Body of pancreas (tissue), 4 donors: Measurements from ENCODE around the gene EML4. TPM values are rescaled to one million over a fixed set of nuclear protein-coding genes. Genes with fewer than 3 reads are reported as not detected.
A peak's percentile ranks its signal among the peaks of the same experiment; 100 is the strongest.

Experiments used
- ATAC-seq: fragments of 150-250 bp; one replicate; pipeline ENCODE4 v1.9.1; 2016
- DNase-seq, 4 donors: peaks; one replicate each; pipeline ENCODE4 v3.0.0-alpha.2; 2019
- H3K27ac ChIP-seq, 4 donors: fragments of 200-600 bp; sonication (generic); 1 replicate in 3 of 4; 2 replicates in 1 of 4; pipeline versions ENCODE4 v1.5.1 to v1.6.1; 2016 to 2019; ENCODE audit warnings: mild to moderate bottlenecking in 1 of 4, mixed read lengths in 1 of 4, moderate library complexity in 1 of 4
- H3K27me3 ChIP-seq, 2 donors: fragments of 200-600 bp; sonication (generic); one replicate each; pipeline ENCODE4 v1.6.0; 2016; ENCODE audit warnings: mild to moderate bottlenecking in 1 of 2
- H3K36me3 ChIP-seq, 2 donors: fragments of 200-600 bp; sonication (generic); replicated peaks in 1 of 2; 2 replicates each; pipeline ENCODE4 v1.5.1; 2016; ENCODE audit warnings: low read depth in 2 of 2; ENCODE audit not compliant: insufficient read depth in 1 of 2
- H3K4me1 ChIP-seq: fragments of 200-600 bp; sonication (generic); one replicate; pipeline ENCODE4 v1.6.0; 2016
- H3K4me3 ChIP-seq, 2 donors: fragments of 200-600 bp; sonication (generic); 1 replicate in 1 of 2; 2 replicates in 1 of 2; pipeline ENCODE4 v1.5.1; 2016 to 2019
- H3K9me3 ChIP-seq, 3 donors: fragments of 200-600 bp; sonication (generic); 1 replicate in 2 of 3; 2 replicates in 1 of 3; pipeline ENCODE4 v1.5.1; 2016
- POLR2A ChIP-seq, 3 donors: fragments of 450-650 bp; IDR thresholded peaks; one replicate each; pipeline ENCODE4 v1.6.1; 2016; ENCODE audit warnings: antibody characterized with exemption in 3 of 3, mild to moderate bottlenecking in 2 of 3
- WGBS, 2 donors: methylation state at CpG; one replicate each; pipeline ENCODE4 v1.1.5; 2017; 5-methylcytosine and 5-hydroxymethylcytosine counted together
- intact Hi-C: fragments of 100-400 bp; cut with DNase I; formaldehyde crosslinking; loops from one replicate; pipeline ENCODE4 v1.15.1; 2023
- total RNA-seq, 2 donors: library from RNA; depleted of rRNA; stranded (reverse); fragments of >200 nt; gene quantifications; one replicate each; pipeline ENCODE4 v1.1.0, GENCODE V29; 2016
- TF ChIP-seq, protein P1 (sequence below), 7 experiments: fragments of 450-650 bp in 4 of 7; fragments of 200-600 bp in 3 of 7; sonication (generic) in 3 of 7; IDR thresholded peaks; one replicate each; pipeline ENCODE4 v1.5.1; 2016 to 2019; ENCODE audit warnings: antibody characterized with exemption in 7 of 7

The EML4 gene
- total RNA-seq, 2 donors from 2014 or later: 37.4 to 39.9 TPM

- no peak for ATAC-seq
- Histone ChIP-seq H3K4me3 (no peak overlapping the region), H3K9me3 (no peaks in the 10 kb centered on the region), H3K27ac (no peak overlapping the region), H3K36me3 (no peaks in the 10 kb centered on the region), H3K27me3 (no peaks in the 10 kb centered on the region), H3K4me1 (peaks cover 42% of the 10 kb centered on the region)
- TF ChIP-seq, protein P1, sequence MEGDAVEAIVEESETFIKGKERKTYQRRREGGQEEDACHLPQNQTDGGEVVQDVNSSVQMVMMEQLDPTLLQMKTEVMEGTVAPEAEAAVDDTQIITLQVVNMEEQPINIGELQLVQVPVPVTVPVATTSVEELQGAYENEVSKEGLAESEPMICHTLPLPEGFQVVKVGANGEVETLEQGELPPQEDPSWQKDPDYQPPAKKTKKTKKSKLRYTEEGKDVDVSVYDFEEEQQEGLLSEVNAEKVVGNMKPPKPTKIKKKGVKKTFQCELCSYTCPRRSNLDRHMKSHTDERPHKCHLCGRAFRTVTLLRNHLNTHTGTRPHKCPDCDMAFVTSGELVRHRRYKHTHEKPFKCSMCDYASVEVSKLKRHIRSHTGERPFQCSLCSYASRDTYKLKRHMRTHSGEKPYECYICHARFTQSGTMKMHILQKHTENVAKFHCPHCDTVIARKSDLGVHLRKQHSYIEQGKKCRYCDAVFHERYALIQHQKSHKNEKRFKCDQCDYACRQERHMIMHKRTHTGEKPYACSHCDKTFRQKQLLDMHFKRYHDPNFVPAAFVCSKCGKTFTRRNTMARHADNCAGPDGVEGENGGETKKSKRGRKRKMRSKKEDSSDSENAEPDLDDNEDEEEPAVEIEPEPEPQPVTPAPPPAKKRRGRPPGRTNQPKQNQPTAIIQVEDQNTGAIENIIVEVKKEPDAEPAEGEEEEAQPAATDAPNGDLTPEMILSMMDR (IDR thresholded peaks at IDR 0.05): no peak
- no peak for DNase-seq
- intact Hi-C loops: no loop called here
- 72 to 76% methylated on average over 6 of the region's 6 CpGs for WGBS, 2 donors
Observed at GRCh38 chr2:42178335-42178734, 9.2 kb downstream of the EML4 start.

- ATAC-seq: no peak
- H3K27ac ChIP-seq: peak overlapping the region in 2 of 4 donors; percentile 11 to 32
- no peak overlapping the region for H3K4me3 ChIP-seq
- DNase-seq: no peak
- H3K9me3 ChIP-seq: no peaks in the 10 kb centered on the region
- peaks cover 48% of the 10 kb centered on the region for H3K4me1 ChIP-seq
- no peaks in the 10 kb centered on the region for H3K36me3 ChIP-seq
- no peaks in the 10 kb centered on the region for H3K27me3 ChIP-seq
- intact Hi-C loops: no loop called here
- TF ChIP-seq, protein P1 (IDR thresholded peaks at IDR 0.05): no peak
- no peak for TF ChIP-seq POLR2A (IDR thresholded peaks at IDR 0.05)
Observed at GRCh38 chr2:42180300-42180699, 11.1 kb downstream of the EML4 start.

GRCh38 chr2:42182654-42183308, 13.6 kb downstream of the EML4 start:
- peak overlapping the region in 3 of 4 donors; percentile 31 to 51 (median 47) for H3K27ac ChIP-seq
- H3K27me3 ChIP-seq: no peaks in the 10 kb centered on the region
- peak in 1 of 4 donors; percentile 15 for DNase-seq
- intact Hi-C loops: no loop called here
- TF ChIP-seq, protein P1 (IDR thresholded peaks at IDR 0.05): no peak
- TF ChIP-seq POLR2A (IDR thresholded peaks at IDR 0.05): no peak
- H3K4me3 ChIP-seq: no peak overlapping the region
- H3K4me1 ChIP-seq: peaks cover 73% of the 10 kb centered on the region
- no peaks in the 10 kb centered on the region for H3K36me3 ChIP-seq
- no peaks in the 10 kb centered on the region for H3K9me3 ChIP-seq
- ATAC-seq: peak; percentile 66
- WGBS, 2 donors: 17 to 25% methylated on average over 2 of the region's 2 CpGs

DNA sequence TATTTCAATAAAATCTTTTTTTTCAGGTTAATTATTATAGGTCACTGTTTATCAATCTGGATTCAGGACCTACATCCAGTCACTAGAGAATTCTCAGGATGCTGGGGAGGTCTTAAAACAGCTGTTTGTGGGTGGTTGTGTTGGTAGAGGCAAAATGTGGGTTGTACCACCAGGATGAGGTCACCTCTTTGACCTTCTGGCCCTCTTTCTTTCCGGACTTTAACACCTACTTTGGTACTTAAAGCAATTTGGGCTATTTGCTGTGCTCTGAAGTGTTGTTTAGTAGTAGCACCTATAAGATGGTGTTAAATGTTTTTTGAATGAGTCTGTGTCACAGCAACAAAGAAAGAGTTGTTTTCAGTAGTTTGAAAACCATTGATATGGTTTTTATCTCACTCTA, 14.6 kb downstream of the EML4 start:
- no peak for ATAC-seq

More for the DNA sequence above, 14.6 kb downstream of the EML4 start:
- DNase-seq: no peak
- no peaks in the 10 kb centered on the region for H3K27me3 ChIP-seq
- no peaks in the 10 kb centered on the region for H3K9me3 ChIP-seq
- peaks cover 77% of the 10 kb centered on the region for H3K4me1 ChIP-seq
- H3K27ac ChIP-seq: peak overlapping the region in 2 of 4 donors; percentile 33 to 47
- TF ChIP-seq, protein P1 (IDR thresholded peaks at IDR 0.05): no peak
- TF ChIP-seq POLR2A (IDR thresholded peaks at IDR 0.05): no peak
- 15 to 48% methylated on average over 1 of the region's 1 CpG for WGBS, 2 donors
- no peaks in the 10 kb centered on the region for H3K36me3 ChIP-seq
- intact Hi-C loops: no loop called here
- no peak overlapping the region for H3K4me3 ChIP-seq
